Parathyroid adenoma (tissue), 2 donors: Measurements from ENCODE around the gene H6PD.

Experiments
- H2AFZ ChIP-seq: fragments of 300-600 bp; sonication (generic); one replicate; pipeline ENCODE4 v1.7.0; 2017; ENCODE audit warnings: antibody characterized with exemption, mild to moderate bottlenecking
- H3K27ac ChIP-seq: fragments of 300-600 bp; sonication (generic); one replicate; pipeline ENCODE4 v1.7.0; 2017
- H3K27me3 ChIP-seq: fragments of 300-600 bp; sonication (generic); one replicate; pipeline ENCODE4 v1.7.0; 2017; ENCODE audit warnings: low read length; ENCODE audit not compliant: control insufficient read depth, insufficient read depth
- H3K36me3 ChIP-seq: fragments of 300-600 bp; sonication (generic); one replicate; pipeline ENCODE4 v1.7.0; 2017; ENCODE audit warnings: low read length; ENCODE audit not compliant: control insufficient read depth, insufficient read depth
- H3K4me1 ChIP-seq: fragments of 300-600 bp; sonication (generic); one replicate; pipeline ENCODE4 v1.7.0; 2017; ENCODE audit warnings: control low read depth
- H3K4me2 ChIP-seq: fragments of 300-600 bp; sonication (generic); one replicate; pipeline ENCODE4 v1.7.0; 2017; ENCODE audit warnings: low read length
- H3K4me3 ChIP-seq: fragments of 300-600 bp; sonication (generic); one replicate; pipeline ENCODE4 v1.7.0; 2017; ENCODE audit warnings: low read depth, low read length
- H3K79me2 ChIP-seq: fragments of 300-600 bp; sonication (generic); one replicate; pipeline ENCODE4 v1.7.0; 2017; ENCODE audit warnings: control low read depth
- H3K9ac ChIP-seq: fragments of 300-600 bp; sonication (generic); one replicate; pipeline ENCODE4 v1.7.0; 2017; ENCODE audit warnings: mild to moderate bottlenecking
- H3K9me3 ChIP-seq: fragments of 300-600 bp; sonication (generic); one replicate; pipeline ENCODE4 v1.7.0; 2017; ENCODE audit warnings: low read length; ENCODE audit not compliant: control insufficient read depth
- CTCF ChIP-seq: fragments of 300-600 bp; sonication (generic); IDR thresholded peaks from one replicate; pipeline ENCODE4 v1.7.0; 2017; ENCODE audit warnings: antibody characterized with exemption, mild to moderate bottlenecking
- donor health status: primary hyperparathyroidism.

H6PD gene

GRCh38 chr1:9267352-9267686 lies 32.7 kb downstream of the H6PD start:
- Histone ChIP-seq H3K9me3 (no peaks in the 10 kb centered on the region), H2AFZ (no peak overlapping the region), H3K36me3 (no peaks in the 10 kb centered on the region), H3K9ac (no peak overlapping the region), H3K4me3 (no peak overlapping the region), H3K79me2 (no peaks in the 10 kb centered on the region), H3K4me2 (no peak overlapping the region), H3K27me3 (no peaks in the 10 kb centered on the region), H3K27ac (no peak overlapping the region), H3K4me1 (no peaks in the 10 kb centered on the region)
- no peak for TF ChIP-seq CTCF

GRCh38 chr1:9267827-9268581 lies 33.4 kb downstream of the H6PD start:
- Histone ChIP-seq H3K36me3 (no peaks in the 10 kb centered on the region), H3K79me2 (no peaks in the 10 kb centered on the region), H2AFZ (no peak overlapping the region), H3K4me1 (no peaks in the 10 kb centered on the region), H3K9me3 (no peaks in the 10 kb centered on the region), H3K27ac (no peak overlapping the region), H3K27me3 (no peaks in the 10 kb centered on the region), H3K4me2 (no peak overlapping the region), H3K4me3 (no peak overlapping the region), H3K9ac (no peak overlapping the region)
- TF ChIP-seq CTCF = no peak

- H3K9ac ChIP-seq = no peak overlapping the region
Observed at GRCh38 chr1:9269078-9269501, 34.5 kb downstream of the H6PD start.

GRCh38 chr1:9269721-9270120 lies 35.1 kb downstream of the H6PD start:
- Histone ChIP-seq H3K4me1 (no peaks in the 10 kb centered on the region), H3K79me2 (no peaks in the 10 kb centered on the region), H3K4me2 (no peak overlapping the region), H3K9me3 (no peaks in the 10 kb centered on the region), H2AFZ (no peak overlapping the region), H3K27me3 (no peaks in the 10 kb centered on the region), H3K27ac (no peak overlapping the region), H3K36me3 (no peaks in the 10 kb centered on the region), H3K4me3 (no peak overlapping the region), H3K9ac (no peak overlapping the region)
- TF ChIP-seq CTCF = no peak

More at GRCh38 chr1:9269078-9269501, 34.5 kb downstream of the H6PD start:
- no peaks in the 10 kb centered on the region for H3K9me3 ChIP-seq
- H3K27me3 ChIP-seq = no peaks in the 10 kb centered on the region
- no peaks in the 10 kb centered on the region for H3K79me2 ChIP-seq
- no peaks in the 10 kb centered on the region for H3K4me1 ChIP-seq
- H3K4me2 ChIP-seq = no peak overlapping the region
- no peak overlapping the region for H3K27ac ChIP-seq
- no peak overlapping the region for H3K4me3 ChIP-seq
- H2AFZ ChIP-seq = no peak overlapping the region
- TF ChIP-seq CTCF = no peak
- no peaks in the 10 kb centered on the region for H3K36me3 ChIP-seq

GRCh38 chr1:9270290-9270883 lies 35.8 kb downstream of the H6PD start:
- Histone ChIP-seq H3K9ac (no peak overlapping the region), H2AFZ (no peak overlapping the region), H3K4me3 (no peak overlapping the region), H3K27me3 (no peaks in the 10 kb centered on the region), H3K36me3 (no peaks in the 10 kb centered on the region), H3K4me1 (no peaks in the 10 kb centered on the region), H3K9me3 (no peaks in the 10 kb centered on the region), H3K4me2 (peak overlapping the region; percentile 9), H3K79me2 (no peaks in the 10 kb centered on the region), H3K27ac (no peak overlapping the region)
- TF ChIP-seq CTCF = no peak
